Measurements from ENCODE around the gene RPS15A. TPM values are rescaled to one million over a fixed set of nuclear protein-coding genes. Genes with fewer than 3 reads are reported as not detected.
"Not testable (repeated sequence)": the region's sequence is repeated elsewhere in the genome, so short reads cannot be mapped to it uniquely, and the experiment has no call there.

Gene RPS15A
- total and polyA plus RNA-seq, 2 of the 8 experiments (the other 6 are each of a cell fraction or from before 2014, with no cell fraction given), result 1,784 to 5,666 TPM

GRCh38 chr16:18757960-18758660, 32.0 kb downstream of the RPS15A start:
- H3K36me3 ChIP-seq (ENCODE audit: control insufficient read depth in 2 of 4, insufficient read depth in 4 of 4, low read length in 3 of 4); H3K4me1 ChIP-seq (replicated peaks in 1 of 4; ENCODE audit: control insufficient read depth in 3 of 4, insufficient read depth in 4 of 4, low read length in 3 of 4); H4K91ac ChIP-seq (replicated peaks; ENCODE audit: insufficient read length, low read length); H2AFZ ChIP-seq (ENCODE audit: low read length); H3K4me2 ChIP-seq (ENCODE audit: insufficient read depth in 1 of 2, low read depth in 2 of 2, low read length in 2 of 2); H3K14ac ChIP-seq (ENCODE audit: insufficient read length); H2BK15ac ChIP-seq (ENCODE audit: low read length); H3K9ac ChIP-seq (replicated peaks in 1 of 4; ENCODE audit: extremely low read depth in 1 of 4, low read depth in 3 of 4, low read length in 3 of 4); H3K27me3 ChIP-seq (replicated peaks in 1 of 4; ENCODE audit: control insufficient read depth in 3 of 4, extremely low read depth in 1 of 4, insufficient read depth in 3 of 4, low read length in 3 of 4); H3K27ac ChIP-seq (ENCODE audit: low read depth, low read length); DNase-seq (ENCODE audit: low read depth in 1 of 2, low spot score in 2 of 2); H2AK5ac ChIP-seq (ENCODE audit: low read depth, low read length); H2BK12ac ChIP-seq (ENCODE audit: low read depth, low read length); H3K79me2 ChIP-seq (ENCODE audit: control insufficient read depth in 1 of 2, insufficient read depth in 2 of 2, low read length in 2 of 2); H3K4ac ChIP-seq (replicated peaks; ENCODE audit: insufficient read length, low read depth, low read length); H2BK120ac ChIP-seq (replicated peaks; ENCODE audit: low read depth, low read length); H4K8ac ChIP-seq (ENCODE audit: extremely low read depth, insufficient read depth, low read length); POLR2A ChIA-PET (ENCODE audit: partially characterized antibody); H3K9me3 ChIP-seq (ENCODE audit: insufficient read depth in 2 of 2, low read depth in 1 of 2, low read length in 1 of 2); H3K79me1 ChIP-seq (ENCODE audit: low read depth, low read length); H3K23me2 ChIP-seq (ENCODE audit: low read depth, low read length); H4K5ac ChIP-seq (ENCODE audit: insufficient read length, low read depth, low read length); H3K18ac ChIP-seq (ENCODE audit: extremely low read depth, low read length); CTCF ChIA-PET (ENCODE audit: partially characterized antibody); H3K23ac ChIP-seq (ENCODE audit: insufficient read length); H2BK5ac ChIP-seq (ENCODE audit: low read depth, low read length); H3K4me3 ChIP-seq (ENCODE audit: extremely low read depth in 1 of 4, insufficient read depth in 2 of 4, low read depth in 3 of 4, low read length in 4 of 4); H2BK20ac ChIP-seq (ENCODE audit: low read length); H3K56ac ChIP-seq (replicated peaks; ENCODE audit: insufficient read length, low read depth, low read length); FAIRE-seq; H4K20me1 ChIP-seq (replicated peaks in 1 of 2; ENCODE audit: control insufficient read depth in 1 of 2, insufficient read depth in 2 of 2, low read length in 2 of 2): not testable (repeated sequence)
- WGBS, 2 experiments (ENCODE audit: extremely low coverage in 1 of 2, insufficient coverage in 1 of 2, insufficient read length in 1 of 2, insufficient replicate concordance in 2 of 2, low coverage in 1 of 2, low lambda C conversion rate in 2 of 2, missing lambda C conversion rate in 1 of 2), result 62% methylated on average over 2 of the region's 10 CpGs; no CpG with 5 or more reads in 1 of the 2 experiments

- H3K23me2 ChIP-seq (ENCODE audit: low read depth, low read length); H3K4me2 ChIP-seq (ENCODE audit: insufficient read depth in 1 of 2, low read depth in 2 of 2, low read length in 2 of 2); H4K5ac ChIP-seq (ENCODE audit: insufficient read length, low read depth, low read length); H3K27me3 ChIP-seq (replicated peaks in 1 of 4; ENCODE audit: control insufficient read depth in 3 of 4, extremely low read depth in 1 of 4, insufficient read depth in 3 of 4, low read length in 3 of 4); H2BK120ac ChIP-seq (replicated peaks; ENCODE audit: low read depth, low read length); H3K4ac ChIP-seq (replicated peaks; ENCODE audit: insufficient read length, low read depth, low read length); H2AK5ac ChIP-seq (ENCODE audit: low read depth, low read length); H3K27ac ChIP-seq (ENCODE audit: low read depth, low read length); H3K4me1 ChIP-seq (replicated peaks in 1 of 4; ENCODE audit: control insufficient read depth in 3 of 4, insufficient read depth in 4 of 4, low read length in 3 of 4); POLR2A ChIA-PET (ENCODE audit: partially characterized antibody); H4K8ac ChIP-seq (ENCODE audit: extremely low read depth, insufficient read depth, low read length); H2BK5ac ChIP-seq (ENCODE audit: low read depth, low read length); H2BK20ac ChIP-seq (ENCODE audit: low read length); H3K36me3 ChIP-seq (ENCODE audit: control insufficient read depth in 2 of 4, insufficient read depth in 4 of 4, low read length in 3 of 4); H3K56ac ChIP-seq (replicated peaks; ENCODE audit: insufficient read length, low read depth, low read length); H2BK12ac ChIP-seq (ENCODE audit: low read depth, low read length); H3K9ac ChIP-seq (replicated peaks in 1 of 4; ENCODE audit: extremely low read depth in 1 of 4, low read depth in 3 of 4, low read length in 3 of 4); CTCF ChIA-PET (ENCODE audit: partially characterized antibody); H3K4me3 ChIP-seq (ENCODE audit: extremely low read depth in 1 of 4, insufficient read depth in 2 of 4, low read depth in 3 of 4, low read length in 4 of 4); H2AFZ ChIP-seq (ENCODE audit: low read length); H4K91ac ChIP-seq (replicated peaks; ENCODE audit: insufficient read length, low read length); H4K20me1 ChIP-seq (replicated peaks in 1 of 2; ENCODE audit: control insufficient read depth in 1 of 2, insufficient read depth in 2 of 2, low read length in 2 of 2); H3K23ac ChIP-seq (ENCODE audit: insufficient read length); H3K14ac ChIP-seq (ENCODE audit: insufficient read length); H3K9me3 ChIP-seq (ENCODE audit: insufficient read depth in 2 of 2, low read depth in 1 of 2, low read length in 1 of 2); H2BK15ac ChIP-seq (ENCODE audit: low read length); FAIRE-seq; DNase-seq (ENCODE audit: low read depth in 1 of 2, low spot score in 2 of 2); H3K79me1 ChIP-seq (ENCODE audit: low read depth, low read length); H3K18ac ChIP-seq (ENCODE audit: extremely low read depth, low read length); H3K79me2 ChIP-seq (ENCODE audit: control insufficient read depth in 1 of 2, insufficient read depth in 2 of 2, low read length in 2 of 2): not testable (repeated sequence)
- WGBS, 2 experiments (ENCODE audit: extremely low coverage in 1 of 2, insufficient coverage in 1 of 2, insufficient read length in 1 of 2, insufficient replicate concordance in 2 of 2, low coverage in 1 of 2, low lambda C conversion rate in 2 of 2, missing lambda C conversion rate in 1 of 2), result 87% methylated on average over 9 of the region's 9 CpGs; no CpG with 5 or more reads in 1 of the 2 experiments
Observed at GRCh38 chr16:18756639-18757038, 33.5 kb downstream of the RPS15A start.
